Stimulated activated CD4-positive, alpha-beta T cell treated with anti-CD3 and anti-CD28 coated beads, Interleukin-1b, Interleukin-23, amount 100 ng/mL, for 1 hour (primary cell): ENCODE measurements around the gene CFAP77.
"Not testable (repeated sequence)": the region's sequence is repeated elsewhere in the genome, so short reads cannot be mapped to it uniquely, and the experiment has no call there.

ENCODE experiments used
- DNase-seq, 2 donors: peaks; one replicate each; pipeline ENCODE4 v3.0.0-alpha.2; 2020; ENCODE audit warnings: low read depth in 2 of 2

CFAP77 gene

DNA sequence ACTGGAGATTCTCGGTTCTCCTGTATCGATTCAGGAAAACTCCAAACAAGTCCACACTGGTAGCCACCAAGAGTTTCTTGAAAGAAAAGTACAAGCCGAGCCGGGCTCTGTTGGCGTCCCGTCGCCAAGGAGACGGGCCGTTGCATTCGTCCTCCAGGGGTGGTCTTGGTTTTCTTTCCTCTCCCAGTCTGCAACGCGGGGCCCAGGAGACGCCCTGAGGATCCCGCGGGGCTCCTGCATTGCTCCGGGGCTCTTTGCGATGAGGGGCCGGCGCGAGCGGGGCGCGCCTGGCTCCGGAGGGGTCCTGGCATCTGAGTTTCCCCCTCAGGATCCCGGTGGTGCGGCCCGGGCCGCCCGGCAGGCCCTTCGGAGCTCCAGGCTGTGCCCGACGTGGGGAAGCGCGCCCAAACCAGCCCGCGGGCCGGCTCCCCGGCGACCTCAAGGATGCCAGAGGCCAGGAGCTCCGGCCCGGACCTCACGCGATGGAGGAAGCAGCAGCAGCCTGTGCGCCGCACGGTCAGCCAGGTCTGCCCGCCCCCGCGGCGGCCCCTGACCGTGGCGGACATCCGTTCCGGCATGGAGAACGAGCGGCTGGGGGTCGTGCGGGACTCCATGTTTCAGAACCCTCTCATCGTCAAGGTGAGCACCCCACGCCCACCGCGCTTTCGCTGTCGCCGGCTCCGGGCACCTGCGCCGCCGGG is at the start of gene CFAP77:
Gene CFAP77 (plus strand): TSS at position 384 of the 701 bp plus-strand sequence. CDS start 61 bp downstream, at position 445.
- DNase-seq: peak in 1 of 2 donors; percentile 7

DNA sequence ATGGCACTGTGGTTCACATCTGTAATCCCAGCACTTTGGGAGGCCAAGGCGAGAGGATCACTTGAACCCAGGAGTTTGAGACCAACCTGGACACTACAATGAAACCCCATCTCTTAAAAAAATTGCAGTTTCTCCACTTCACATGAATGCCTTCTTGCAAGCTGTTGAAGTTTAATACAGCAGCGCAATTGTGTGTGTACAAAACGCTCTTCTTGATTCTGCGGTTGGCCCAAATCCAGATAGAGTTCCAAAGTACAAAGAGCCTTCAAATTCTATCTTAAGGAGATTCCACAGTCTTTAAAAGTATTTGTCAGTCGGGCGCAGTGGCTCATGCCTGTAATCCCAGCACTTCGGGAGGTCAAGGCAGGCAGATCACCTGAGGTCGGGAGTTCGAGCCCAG is 45.9 kb upstream of the CFAP77 start:
- DNase-seq: no peak

- no peak for DNase-seq
Observed at GRCh38 chr9:132365986-132366385, 44.0 kb upstream of the CFAP77 start.

- no peak for DNase-seq
Observed at GRCh38 chr9:132366481-132366880, 43.5 kb upstream of the CFAP77 start.

- DNase-seq: no peak
Observed at GRCh38 chr9:132367613-132368313, 42.2 kb upstream of the CFAP77 start.

DNA sequence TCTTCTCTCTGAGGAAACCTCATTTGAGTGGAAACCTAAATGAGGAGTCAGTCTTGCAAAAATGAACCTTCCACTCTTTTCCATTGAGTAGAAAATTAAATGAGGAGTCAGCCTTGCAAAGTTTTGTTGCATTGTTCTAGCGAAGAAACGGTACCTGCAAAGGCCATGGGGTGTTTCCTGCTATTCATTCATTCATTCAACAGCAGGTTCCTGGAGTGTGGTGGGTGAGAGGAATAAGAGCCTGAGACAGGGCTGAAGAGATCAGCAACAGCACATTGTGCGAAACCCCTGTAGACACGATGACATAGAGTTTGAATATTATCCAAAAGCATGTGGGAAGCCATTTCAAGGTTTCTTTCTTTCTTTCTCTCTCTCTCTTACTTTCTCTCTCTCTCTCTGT is 40.6 kb upstream of the CFAP77 start:
- no peak for DNase-seq

- DNase-seq: no peak
Observed at GRCh38 chr9:132370592-132370991, 39.4 kb upstream of the CFAP77 start.

GRCh38 chr9:132372177-132373095 is 37.6 kb upstream of the CFAP77 start:
- no peak for DNase-seq

DNA sequence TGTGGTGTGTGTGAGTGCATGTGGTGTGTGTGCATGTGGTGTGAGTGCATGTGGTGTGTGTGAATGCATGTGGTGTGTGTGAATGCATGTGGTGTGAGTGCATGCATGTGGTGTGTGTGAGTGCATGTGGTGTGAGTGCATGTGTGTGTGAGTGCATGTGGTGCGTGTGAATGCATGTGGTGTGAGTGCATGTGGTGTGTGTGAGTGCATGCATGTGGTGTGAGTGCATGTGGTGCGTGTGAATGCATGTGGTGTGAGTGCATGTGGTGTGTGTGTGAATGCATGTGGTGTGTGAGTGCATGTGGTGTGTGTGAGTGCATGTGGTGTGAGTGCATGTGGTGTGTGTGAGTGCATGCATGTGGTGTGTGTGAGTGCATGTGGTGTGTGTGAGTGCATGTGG is 32.2 kb upstream of the CFAP77 start:
- not testable (repeated sequence) for DNase-seq

- DNase-seq: not testable (repeated sequence)
Observed at GRCh38 chr9:132378416-132378815, 31.6 kb upstream of the CFAP77 start.

DNA sequence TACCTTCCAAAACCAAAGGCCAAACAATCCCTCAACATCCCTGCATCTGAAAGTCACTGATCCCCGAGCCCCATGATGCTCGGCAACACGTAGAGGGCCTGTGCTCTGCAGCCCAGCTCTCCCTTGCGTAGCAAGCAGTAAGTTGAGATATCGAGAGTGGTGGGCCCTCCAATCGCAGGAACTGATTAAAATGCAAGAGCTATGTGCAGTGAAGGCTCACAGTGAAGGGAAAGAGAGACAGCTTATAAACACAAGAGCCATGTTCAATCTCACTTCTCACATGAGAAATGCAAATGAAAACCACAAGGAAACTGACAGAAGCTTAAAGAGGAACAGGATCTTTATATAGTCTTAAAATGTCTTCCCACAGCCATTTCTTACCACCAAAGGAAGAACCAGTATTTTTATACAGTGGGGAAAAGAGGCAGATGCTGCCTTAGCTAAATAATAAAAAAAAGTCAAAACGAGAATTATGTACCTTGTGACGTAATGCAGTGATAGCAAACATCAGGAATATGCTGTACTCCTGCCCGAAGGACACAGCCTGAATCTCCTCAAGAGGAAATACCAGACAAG is 28.0 kb upstream of the CFAP77 start:
- DNase-seq: no peak

- no peak for DNase-seq
Observed at GRCh38 chr9:132383462-132383883, 26.5 kb upstream of the CFAP77 start.

GRCh38 chr9:132384376-132384775 is 25.6 kb upstream of the CFAP77 start:
- no peak for DNase-seq

GRCh38 chr9:132387133-132387532 is 22.9 kb upstream of the CFAP77 start:
- DNase-seq: no peak

- DNase-seq: no peak
Observed at GRCh38 chr9:132390966-132391365, 19.0 kb upstream of the CFAP77 start.

- DNase-seq: no peak
Observed at GRCh38 chr9:132391449-132391848, 18.6 kb upstream of the CFAP77 start.

GRCh38 chr9:132395560-132395959 is 14.5 kb upstream of the CFAP77 start:
- no peak for DNase-seq

- no peak for DNase-seq
Observed at GRCh38 chr9:132401824-132402223, 8.2 kb upstream of the CFAP77 start.

- DNase-seq: no peak
Observed at GRCh38 chr9:132404228-132404881, 5.7 kb upstream of the CFAP77 start.

GRCh38 chr9:132406554-132407122 is 3.4 kb upstream of the CFAP77 start, which contains the start of gene TTF1:
TTF1 (minus strand) TSS chr9:132406840; CDS start chr9:132402821, 4,019 bp downstream.
- DNase-seq: peak; percentile 83

- no peak for DNase-seq
Observed at GRCh38 chr9:132407196-132407595, 2.8 kb upstream of the CFAP77 start.
